Stimulated activated naive CD4-positive, alpha-beta T cell (primary cell): ENCODE measurements around the gene RNF182.
"Not testable (repeated sequence)": the region's sequence is repeated elsewhere in the genome, so short reads cannot be mapped to it uniquely, and the experiment has no call there.

Source experiments
- DNase-seq, 6 experiments: peaks; one replicate each; lab custom pipeline; 2025; lab: John Stamatoyannopoulos, UW

The RNF182 gene

GRCh38 chr6:13917141-13917540 lies 7.6 kb upstream of the RNF182 start:
- no peak for DNase-seq

GRCh38 chr6:13918686-13919250 lies 6.0 kb upstream of the RNF182 start:
- DNase-seq: no peak

GRCh38 chr6:13919861-13920260 lies 4.9 kb upstream of the RNF182 start:
- no peak for DNase-seq

GRCh38 chr6:13920552-13920951 lies 4.2 kb upstream of the RNF182 start:
- no peak for DNase-seq

- no peak for DNase-seq
Measured at GRCh38 chr6:13922750-13923149, 2.0 kb upstream of the RNF182 start.

GRCh38 chr6:13923527-13924145 lies 1.1 kb upstream of the RNF182 start:
- no peak for DNase-seq

- peak in 4 of 6 experiments; percentile 8 to 19 (median 11) for DNase-seq
Measured at GRCh38 chr6:13924146-13924948, 405 bp upstream of the RNF182 start.

- DNase-seq: no peak
Measured at GRCh38 chr6:13926378-13926777, 1.6 kb downstream of the RNF182 start.

- no peak for DNase-seq
Measured at GRCh38 chr6:13927203-13927602, 2.5 kb downstream of the RNF182 start.

GRCh38 chr6:13929196-13929595 lies 4.4 kb downstream of the RNF182 start:
- DNase-seq: no peak

GRCh38 chr6:13931797-13932402 lies 7.1 kb downstream of the RNF182 start:
- DNase-seq: no peak

GRCh38 chr6:13932785-13933184 lies 8.0 kb downstream of the RNF182 start:
- DNase-seq: no peak

- no peak for DNase-seq
Measured at GRCh38 chr6:13934721-13935120, 10.0 kb downstream of the RNF182 start.

- no peak for DNase-seq
Measured at GRCh38 chr6:13935190-13935880, 10.6 kb downstream of the RNF182 start.

- not testable (repeated sequence) for DNase-seq
Measured at GRCh38 chr6:13935881-13936261, 11.1 kb downstream of the RNF182 start.

- DNase-seq: no peak
Measured at GRCh38 chr6:13941902-13942301, 17.1 kb downstream of the RNF182 start.

- DNase-seq: no peak
Measured at GRCh38 chr6:13943943-13944342, 19.2 kb downstream of the RNF182 start.

GRCh38 chr6:13946506-13946905 lies 21.8 kb downstream of the RNF182 start:
- DNase-seq: no peak

GRCh38 chr6:13947611-13948178 lies 22.9 kb downstream of the RNF182 start:
- DNase-seq: no peak

- DNase-seq: no peak
Measured at GRCh38 chr6:13952101-13952500, 27.3 kb downstream of the RNF182 start.

- DNase-seq: no peak
Measured at GRCh38 chr6:13953061-13953705, 28.4 kb downstream of the RNF182 start.
